HG02571 (cell line): ENCODE measurements around the gene UBAP1.
"Not testable (repeated sequence)": the region's sequence is repeated elsewhere in the genome, so short reads cannot be mapped to it uniquely, and the experiment has no call there.

Experiments used
- ATAC-seq: cut with Tn5 transposase; IDR thresholded peaks from one replicate; pipeline ENCODE4 v1.9.1; 2021; ENCODE audit warnings: mild to moderate bottlenecking, moderate library complexity; ENCODE audit not compliant: unreplicated experiment

UBAP1 gene

DNA sequence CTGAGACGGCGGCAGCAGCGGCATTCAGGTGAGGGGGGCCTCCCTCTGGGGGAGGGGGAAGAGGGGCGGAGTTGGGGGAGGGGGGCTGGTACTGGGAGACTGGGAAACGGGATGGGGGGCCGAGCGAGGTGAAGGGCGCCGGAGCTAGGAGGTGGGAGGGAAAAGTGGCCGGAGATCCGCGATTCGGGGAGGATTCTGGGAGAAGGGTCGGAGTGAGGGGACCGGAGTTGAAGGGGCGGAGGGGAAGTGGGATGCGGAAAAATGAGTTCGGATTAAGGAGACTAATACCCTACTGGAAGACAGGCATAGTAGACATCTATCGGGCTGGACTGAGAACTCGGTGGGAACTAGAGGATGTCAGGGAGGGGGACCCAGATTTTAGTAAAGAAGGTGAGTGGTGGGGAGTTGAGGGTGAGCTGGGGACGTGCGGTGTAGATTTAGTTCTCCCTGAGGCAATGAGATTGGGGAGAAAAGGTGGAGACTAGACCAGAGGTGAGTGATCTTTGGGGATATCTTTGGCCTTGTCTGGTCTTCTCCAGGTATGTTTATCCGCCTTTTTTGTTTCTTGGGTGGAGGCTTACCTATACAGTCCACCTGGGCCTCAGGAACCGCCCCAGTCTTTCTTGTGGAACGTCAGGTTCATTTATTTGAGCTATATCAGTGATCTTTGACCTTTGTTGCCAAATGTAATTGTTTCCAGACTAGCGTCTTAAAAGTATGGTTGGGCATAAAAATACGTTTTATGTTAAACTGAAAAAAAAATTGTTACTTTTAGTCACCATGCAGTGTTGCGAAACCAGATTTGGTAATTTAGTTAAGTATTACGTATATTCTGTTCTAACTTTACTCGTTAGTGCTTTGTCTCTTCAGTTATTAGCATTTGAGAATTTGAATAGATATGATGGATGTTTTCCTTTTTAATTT lies 632 bp downstream of the UBAP1 start:
- ATAC-seq = no peak

DNA sequence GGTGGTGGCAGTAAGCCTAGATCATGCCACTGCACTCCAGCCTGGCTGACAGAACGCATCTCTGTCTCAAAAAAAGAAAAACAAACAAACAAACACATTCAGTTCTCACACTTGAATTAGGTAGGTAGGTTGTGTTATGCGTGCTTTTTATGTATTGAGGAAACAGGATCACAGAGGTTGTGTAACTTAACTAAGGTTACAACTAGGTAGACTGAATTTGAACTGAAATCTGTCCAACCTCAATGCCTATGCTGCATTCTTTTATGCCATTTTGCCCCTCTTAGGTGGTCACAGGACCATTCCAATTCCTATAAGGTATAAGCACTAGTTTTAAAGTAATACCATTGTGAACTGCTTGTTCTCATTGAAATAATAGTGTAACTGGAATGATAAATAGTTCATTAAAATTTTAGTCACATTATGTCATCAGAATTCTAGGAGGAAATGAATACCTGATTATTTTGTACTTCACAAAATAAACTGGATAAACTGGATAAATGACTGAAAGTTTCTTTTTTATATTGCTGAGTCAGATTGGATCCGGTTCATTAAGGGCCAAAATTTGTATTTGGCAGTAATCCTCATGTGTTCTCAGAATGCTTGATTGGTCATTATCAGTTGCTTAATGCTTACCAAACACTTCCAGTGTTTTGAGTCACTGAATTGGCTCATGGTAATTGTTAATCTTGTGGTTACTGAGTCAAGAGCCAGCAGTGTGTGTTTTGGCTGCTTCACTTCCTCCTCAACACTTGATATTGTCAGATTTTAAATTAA lies 7.1 kb downstream of the UBAP1 start:
- ATAC-seq = no peak

DNA sequence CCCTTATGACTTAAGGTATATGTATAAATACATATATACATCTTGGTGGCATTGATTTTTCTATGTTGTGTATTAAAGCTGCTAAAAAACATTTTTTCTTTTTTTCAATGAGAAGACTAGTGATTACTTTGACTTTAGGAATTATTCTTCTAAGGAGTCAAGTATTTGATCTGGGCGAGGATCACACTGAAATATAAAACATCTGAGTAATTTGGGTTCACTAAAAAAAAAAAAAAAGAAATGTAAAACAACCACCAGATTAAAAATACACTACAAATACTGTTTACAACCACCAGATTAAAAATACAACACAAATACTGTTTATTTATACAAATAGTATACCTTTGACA lies 9.0 kb downstream of the UBAP1 start:
- ATAC-seq = no peak

DNA sequence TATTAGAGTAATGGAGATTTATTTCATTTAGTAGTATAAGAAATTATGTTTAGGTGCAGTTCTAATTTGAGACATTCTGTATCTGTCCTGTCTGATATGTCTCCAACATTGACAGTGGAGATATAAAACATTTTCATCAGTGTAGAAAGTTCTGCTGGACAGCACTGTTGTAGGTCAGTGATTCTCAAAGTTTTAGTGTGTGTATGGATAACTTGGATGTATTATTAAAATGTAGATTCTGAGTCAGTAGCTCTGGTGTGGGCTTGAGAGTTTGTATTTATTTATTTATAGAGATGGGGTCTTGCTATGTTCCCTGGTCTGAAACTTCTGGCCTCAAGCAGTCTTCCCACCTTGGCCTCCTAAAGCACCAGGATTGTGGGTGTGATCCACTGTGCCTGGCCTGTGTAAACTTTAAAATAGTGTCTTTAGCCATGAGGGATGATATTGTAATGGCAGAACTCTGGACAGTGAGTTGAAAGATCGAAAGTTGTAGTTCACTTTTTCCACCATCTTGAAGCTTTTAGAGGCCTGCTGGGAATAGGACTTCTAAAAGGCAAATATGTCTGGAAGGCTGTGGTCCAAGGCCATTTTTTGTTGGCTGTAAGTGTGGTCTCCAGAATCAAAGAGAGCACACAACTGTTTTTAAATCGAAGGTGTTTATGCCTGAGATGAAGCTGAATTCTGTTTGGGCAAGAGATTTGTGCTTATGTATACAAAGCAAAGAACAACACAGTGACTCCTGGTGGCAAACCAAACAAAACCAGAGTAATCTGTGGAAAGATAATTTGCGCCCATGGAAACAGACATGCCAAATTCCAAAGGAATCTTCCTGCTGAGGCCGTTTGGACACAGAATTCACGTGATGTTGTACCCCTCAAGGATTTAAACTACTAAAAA lies 12.4 kb downstream of the UBAP1 start:
- ATAC-seq = no peak

DNA sequence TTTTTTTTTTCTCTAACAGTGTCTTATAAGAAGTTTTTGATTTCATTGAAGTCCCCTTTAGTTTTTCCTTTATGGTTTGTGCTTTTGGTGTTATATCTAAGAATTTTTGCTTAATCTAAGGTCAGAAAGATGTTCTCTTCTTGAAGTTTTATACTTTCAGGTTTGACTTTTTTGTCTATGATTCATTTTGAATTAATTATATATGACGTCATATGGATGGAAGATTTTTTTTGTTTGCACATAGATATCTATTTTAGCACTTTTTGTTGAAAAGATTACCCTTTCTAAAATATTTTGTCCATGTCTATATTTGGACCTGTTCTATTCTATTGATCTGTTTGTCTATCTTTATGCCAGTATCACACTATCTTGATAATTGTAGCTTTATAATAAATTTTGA lies 16.3 kb downstream of the UBAP1 start:
- ATAC-seq = no peak

DNA sequence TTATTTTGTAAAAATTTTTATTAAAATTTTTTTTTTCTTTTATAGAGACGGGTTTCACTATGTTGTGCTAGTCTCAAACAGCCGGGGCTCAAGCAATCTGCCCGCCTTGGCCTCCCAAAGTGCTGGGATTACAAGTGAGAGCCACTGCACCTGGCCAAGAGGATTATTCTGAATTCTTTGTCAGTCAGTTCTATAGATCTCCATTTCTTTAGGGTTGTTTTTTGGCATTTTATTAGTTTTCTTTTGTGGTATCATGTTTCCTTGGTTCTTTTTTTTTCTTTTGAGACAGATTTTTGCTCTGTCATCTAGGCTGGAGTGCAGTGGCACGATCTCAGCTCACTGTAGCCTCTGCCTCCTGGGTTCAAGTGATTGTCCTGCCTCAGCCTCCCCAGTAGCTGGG lies 18.4 kb downstream of the UBAP1 start:
- ATAC-seq = not testable (repeated sequence)

DNA sequence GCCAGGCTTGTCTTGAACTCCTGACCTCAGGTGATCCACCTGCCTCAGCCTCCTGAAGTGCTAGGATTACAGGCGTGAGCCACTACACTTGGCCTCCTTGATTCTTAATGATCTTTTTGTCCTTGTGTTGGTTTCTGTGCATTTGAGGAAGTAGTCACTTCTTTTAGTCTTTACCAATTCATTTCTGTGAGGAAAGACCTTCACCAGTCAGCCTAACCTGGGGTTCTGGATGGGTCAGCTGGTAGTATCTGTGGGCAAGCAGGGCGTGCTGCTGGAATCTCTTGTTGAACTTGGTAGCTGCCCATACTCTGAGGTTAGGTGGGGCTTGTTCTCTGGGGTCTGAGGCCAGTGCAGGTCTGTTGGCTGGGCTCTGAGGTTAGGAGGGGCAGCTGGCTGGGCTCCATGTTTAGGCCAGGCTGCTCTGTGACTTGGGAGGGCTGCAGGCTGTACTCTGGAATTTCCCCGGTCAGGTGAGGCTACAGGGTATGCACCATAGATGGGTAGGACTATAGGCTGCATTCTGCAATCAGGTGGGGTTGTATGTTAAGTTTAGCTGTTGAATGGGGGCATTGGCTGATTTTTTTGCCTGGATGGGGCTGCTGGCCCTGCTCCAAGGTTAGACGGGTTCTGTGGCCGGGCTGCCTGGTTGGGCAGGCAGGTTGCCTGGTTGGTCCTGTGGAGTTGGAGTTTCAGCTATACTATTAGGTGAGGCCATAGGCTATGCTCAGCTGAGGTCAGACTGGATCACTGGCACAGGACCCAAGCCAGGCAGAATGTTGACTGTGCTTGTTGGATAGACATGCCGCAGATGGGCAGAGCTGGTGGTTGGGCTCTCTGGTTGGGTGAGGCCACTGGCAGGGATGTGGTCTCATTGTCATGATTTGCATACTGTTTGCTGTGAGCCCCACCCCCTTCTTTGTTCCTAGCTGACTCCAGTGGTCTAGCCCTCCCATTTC lies 19.2 kb downstream of the UBAP1 start:
- ATAC-seq = no peak

DNA sequence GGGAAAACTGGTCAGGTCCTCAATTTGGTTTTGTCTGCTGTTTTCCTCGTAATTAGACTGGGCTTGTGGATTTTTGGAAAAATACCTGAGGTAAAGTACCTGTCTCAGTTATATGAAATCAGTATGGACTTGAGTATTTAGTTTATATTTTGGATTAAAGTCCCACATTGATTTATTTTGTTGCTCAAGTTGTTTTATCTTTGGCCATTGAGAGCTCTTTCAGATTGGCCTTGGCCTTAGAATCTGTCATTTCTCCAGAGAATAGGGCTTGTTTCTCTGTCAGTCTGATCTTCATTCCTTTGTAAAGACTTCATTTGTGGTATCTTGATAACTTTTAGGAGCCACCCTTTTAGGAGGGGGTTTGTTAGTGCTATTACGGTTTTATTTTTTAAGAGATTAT lies 21.2 kb downstream of the UBAP1 start:
- no peak for ATAC-seq

DNA sequence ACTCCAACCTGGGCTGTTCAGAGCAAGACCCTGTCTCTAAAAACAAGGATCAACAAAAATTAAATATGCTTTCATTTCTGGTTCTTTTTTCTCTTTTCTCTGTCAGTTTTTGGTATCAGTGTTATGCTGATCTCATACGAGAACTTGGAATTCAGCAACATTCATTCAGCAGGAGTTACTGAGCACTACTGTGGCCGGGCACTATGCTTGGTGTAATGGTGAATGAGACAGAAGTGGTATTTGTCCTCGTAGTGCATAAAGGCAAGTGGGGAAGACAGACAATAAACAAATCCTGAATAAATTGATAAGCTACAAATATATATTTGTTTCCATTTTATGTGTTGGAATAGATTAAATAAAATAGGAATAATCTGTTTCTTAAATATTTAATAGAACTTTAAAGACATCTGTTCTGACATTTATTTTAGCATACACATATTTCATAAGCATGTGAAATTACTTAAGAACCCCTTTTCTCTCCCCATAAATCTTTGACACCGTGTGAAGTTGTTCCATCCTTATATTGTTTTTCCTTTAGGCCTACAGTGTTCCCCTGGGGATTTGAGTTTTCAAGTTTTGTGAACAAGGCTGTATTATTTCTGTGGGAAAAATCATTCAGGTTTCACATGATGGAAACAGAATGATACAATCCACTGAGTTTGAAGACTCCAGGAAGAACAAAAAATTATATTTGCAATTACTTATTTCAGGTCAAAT lies 24.6 kb downstream of the UBAP1 start:
- ATAC-seq = no peak

DNA sequence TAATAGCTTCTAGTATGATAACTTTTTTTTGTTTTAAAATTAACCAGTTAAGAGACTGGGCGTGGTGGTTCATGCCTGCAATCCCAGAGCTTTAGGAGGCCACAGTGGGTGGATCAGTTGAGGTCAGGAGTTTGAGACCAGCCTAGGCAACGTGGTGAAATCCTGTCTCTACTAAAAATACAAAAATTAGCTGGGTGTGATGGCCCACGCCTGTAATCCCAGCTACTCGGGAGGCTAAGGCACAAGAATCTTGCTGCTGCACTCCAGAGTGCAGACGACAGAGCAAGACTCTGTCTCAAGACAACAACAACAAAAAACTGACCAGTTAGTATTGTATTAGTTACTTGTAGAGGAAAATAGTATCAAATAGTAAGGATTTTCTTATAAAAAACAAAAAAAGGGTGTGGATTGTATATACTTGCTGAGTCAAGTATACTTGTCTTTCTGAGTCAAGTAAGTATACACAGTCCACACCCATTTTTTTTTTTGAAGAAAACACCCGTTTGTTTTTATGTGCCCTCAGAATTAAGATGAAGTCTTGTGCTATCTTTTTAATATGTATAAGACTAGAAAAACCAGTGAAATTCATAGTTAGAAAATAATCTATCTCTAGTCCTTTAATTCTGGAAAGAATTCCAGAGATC lies 25.3 kb downstream of the UBAP1 start:
- no peak for ATAC-seq

DNA sequence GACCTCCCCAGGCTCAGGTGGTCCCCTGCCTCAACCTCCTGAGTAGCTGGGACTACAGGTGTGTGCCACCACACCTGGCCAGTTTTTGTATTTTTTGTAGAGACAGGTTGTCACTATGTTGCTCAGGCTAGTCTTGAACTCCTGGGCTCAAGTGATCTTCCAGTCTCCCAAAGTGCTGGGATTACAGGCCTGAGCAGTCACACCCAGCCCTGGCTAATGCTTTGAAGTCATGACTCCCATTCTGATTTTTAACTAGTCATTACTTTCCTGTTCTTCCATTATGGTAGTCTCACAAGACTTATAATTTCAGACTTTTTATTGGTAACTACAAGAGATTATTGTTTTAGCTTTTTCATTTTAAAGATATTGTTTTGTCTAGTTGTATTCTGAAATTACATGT lies 26.3 kb downstream of the UBAP1 start:
- ATAC-seq = no peak

DNA sequence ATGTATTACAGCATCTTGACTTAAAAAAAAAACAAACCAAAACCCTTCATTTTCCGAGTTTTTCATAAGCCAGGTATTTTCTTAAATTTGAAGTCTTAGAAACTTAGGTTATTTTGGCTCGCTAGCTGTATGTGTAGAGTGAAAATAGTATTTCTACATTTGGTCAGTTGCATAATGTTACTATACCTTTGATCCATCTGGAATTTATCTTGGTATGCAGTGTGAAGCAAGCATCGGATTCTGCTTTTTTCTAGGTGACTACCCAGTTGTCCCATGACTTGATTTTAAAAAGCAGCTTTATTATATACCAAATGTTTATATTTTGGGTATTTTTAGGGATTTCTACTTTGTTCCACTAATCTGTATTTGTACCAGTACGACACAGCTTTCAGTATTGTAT lies 27.7 kb downstream of the UBAP1 start:
- no peak for ATAC-seq

DNA sequence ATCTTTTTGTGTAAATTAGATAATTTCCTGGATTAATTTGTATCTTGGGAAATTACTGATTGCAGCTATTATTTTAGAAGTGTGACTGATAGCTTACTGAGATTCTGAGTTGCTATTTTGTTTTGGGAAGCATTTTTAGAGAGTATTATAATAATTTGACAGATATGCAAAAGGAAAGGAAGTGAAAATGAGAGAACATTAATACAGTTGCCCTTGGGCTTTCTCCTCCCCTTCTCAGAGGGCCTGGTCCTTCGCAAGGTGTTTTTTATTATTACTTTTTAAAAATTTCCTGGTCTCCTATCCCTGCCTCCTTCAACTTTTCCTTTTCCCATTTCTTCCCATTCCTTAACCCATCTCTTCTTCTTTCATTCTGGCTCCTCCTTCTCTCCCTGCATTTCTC lies 32.6 kb downstream of the UBAP1 start:
- ATAC-seq = no peak

DNA sequence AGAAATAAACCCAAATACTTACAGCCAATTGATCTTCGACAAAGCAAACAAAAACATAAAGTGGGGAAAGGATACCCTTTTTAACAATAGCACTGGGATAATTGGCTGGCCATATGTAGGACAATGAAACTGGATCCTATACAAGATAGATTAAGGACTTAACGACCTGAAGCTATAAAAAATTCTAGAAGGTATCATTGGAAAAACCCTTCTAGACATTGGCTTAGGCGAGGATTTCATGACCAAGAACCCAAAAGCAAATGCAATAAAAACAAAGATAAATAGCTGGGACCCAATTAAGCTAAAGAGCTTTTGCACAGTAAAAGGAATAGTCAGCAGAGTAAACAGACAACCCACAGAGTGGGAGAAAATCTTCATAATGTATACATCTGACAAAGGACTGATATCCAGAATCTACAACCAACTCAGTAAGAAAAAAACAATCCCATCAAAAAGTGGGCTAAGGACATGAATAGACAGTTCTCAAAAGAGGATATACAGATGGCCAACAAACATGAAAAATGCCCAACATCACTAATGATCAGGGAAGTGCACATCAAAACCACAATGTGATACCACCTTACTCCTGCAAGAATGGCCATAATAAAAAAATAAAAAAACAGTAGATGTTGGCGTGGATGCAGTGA lies 35.6 kb downstream of the UBAP1 start:
- ATAC-seq = not testable (repeated sequence)

DNA sequence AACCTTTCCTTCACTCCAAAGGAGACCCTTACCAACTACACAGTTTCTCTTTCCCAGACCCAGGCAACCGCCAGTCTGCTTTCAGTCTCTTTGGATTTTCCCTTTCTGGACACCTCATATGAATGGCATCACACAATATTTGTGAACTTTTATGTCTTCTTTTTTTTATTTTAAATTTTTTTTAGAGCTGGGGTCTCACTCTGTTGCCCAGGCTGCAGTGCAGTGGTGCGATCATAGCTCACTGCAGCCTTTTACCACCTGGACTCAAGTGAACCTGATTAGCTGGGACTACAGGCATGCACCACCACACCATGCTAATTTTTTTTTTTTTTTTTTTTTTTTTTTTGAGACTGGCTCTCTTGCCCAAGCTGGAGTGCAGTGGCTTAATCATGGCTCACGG lies 37.5 kb downstream of the UBAP1 start:
- no peak for ATAC-seq

DNA sequence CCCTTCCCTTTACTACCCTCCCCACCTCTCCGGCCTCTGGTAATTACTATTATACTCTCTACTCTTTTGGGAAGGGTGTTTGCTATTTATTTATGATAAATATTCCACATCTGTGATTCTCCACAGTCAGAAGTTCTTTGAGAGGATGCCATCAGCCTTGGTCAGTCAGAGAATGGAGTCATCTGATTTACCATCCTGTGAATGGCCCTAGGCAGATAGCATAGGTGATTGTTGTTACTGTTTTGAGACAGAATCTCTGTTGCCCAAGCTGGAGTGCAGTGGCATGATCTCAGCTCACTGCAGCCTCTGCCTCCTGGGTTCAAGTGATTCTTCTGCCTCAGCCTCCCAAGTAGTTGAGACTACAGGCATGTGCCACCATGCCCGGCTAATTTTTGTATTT lies 38.2 kb downstream of the UBAP1 start:
- ATAC-seq = not testable (repeated sequence)

DNA sequence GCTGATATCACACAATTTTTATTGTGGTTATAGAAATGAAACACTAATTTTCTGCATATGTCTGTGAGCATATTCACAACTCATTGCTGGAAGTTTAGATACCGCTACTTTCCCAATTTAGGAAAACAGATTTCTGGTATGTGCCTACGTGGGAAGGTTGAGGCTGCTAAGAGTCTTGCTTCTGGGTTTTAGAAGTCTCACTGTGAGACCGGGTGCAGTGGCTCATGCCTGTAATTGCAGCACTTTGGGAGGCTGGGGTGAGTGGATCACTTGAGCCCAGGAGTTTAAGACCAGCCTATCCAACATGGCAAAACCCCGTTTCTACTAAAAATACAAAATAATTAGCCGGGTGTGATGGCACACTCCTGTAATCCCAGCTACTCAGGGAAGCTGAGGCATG lies 39.6 kb downstream of the UBAP1 start:
- ATAC-seq = no peak

DNA sequence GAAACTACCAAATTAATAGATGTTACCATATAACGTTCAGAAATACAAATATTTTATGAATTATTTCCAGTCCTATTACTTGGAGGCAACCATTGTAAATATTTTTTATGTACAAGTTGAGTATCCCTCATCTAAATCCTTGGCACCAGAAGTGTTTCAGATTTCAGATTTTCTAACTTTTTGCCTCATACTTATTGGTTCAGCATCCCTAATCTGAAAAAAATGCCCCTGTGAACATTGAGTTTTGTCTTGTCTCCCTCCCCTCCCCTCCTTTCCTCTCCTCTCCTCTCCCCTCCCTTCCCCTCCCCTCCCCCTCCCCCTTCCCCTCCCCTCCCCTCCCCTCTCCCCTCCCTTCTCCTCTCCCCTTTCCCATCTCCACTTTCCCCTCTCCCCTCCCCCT lies 40.6 kb downstream of the UBAP1 start:
- no peak for ATAC-seq

DNA sequence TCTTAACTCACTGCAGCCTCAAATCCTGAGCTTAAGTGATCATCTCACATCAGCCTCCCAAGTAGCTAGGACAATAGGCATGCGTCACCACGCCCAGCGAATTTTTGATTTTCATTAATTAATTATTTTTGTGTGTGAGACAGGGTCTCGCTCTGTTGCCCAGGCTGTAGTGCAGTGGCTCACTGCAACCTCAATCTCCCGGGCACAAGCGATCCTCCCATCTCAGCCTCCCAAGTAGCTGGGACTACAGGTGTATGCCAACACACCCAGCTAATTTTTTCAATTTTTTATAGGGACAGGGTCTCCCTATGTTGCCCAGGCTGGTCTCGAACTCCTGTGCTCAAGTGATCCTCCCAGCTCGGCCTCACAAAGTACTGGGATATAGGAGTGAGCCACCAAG lies 41.4 kb downstream of the UBAP1 start:
- no peak for ATAC-seq
